ENCODE data around the gene PXK.

GRCh38 chr3:58352626-58353025 is 19.9 kb downstream of the PXK start:
- TF ChIP-seq EZH2 (optimal IDR thresholded peaks at IDR 0.05; ENCODE audit: low read depth, low read length) (no peak), CTCF (IDR thresholded peaks at IDR 0.05; ENCODE audit: low read length) (no peak), EZH2phosphoT487 (IDR thresholded peaks at IDR 0.05; ENCODE audit: low read length) (no peak)
